Neuron (in vitro differentiated cells): ENCODE measurements around the gene B3GNT9.

Experiments used
- H2AFZ ChIP-seq: one replicate; pipeline ENCODE4 v1.6.1; 2013; ENCODE audit warnings: low read depth, mild to moderate bottlenecking, inconsistent platforms, low read length, moderate library complexity
- H3K27me3 ChIP-seq: one replicate; pipeline ENCODE4 v1.6.1; 2013; ENCODE audit warnings: low read length; ENCODE audit not compliant: insufficient read depth
- H3K36me3 ChIP-seq: one replicate; pipeline ENCODE4 v1.6.1; 2013; ENCODE audit warnings: low read length; ENCODE audit not compliant: insufficient read depth
- H3K4me1 ChIP-seq: one replicate; pipeline ENCODE4 v1.6.1; 2013; ENCODE audit warnings: low read length; ENCODE audit not compliant: insufficient read depth
- H3K4me3 ChIP-seq: 2 replicates; pipeline ENCODE4 v1.5.1; 2013; ENCODE audit warnings: mild to moderate bottlenecking, low read length, moderate library complexity
- H3K9me3 ChIP-seq: one replicate; pipeline ENCODE4 v1.6.1; 2013; ENCODE audit warnings: low read length

B3GNT9 gene

DNA sequence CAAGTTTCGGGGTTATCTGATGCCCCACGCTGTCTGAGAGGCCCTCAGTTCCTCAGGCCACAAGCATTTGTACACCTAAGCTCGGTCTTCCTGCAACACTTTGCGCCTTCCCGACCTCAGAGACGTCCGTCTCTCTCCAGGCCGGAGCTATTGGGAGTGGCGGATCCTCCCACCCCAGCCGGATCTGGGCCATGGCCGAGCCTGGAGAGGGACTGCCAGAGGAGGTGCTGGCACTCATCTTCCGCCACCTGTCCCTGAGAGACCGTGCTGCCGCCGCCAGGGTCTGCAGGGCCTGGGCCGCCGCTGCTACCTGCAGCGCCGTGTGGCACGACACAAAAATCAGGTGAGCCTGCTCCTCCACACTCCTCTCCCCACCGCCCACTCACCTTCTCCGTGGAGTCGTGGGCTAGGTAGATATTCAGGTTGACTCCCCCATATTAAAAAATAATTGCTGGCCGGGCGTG is 10.8 kb upstream of the B3GNT9 start:
- Histone ChIP-seq H3K4me1 (peaks cover 10% of the 10 kb centered on the region), H3K9me3 (no peaks in the 10 kb centered on the region), H3K4me3 (no peak overlapping the region), H2AFZ (no peak overlapping the region), H3K27me3 (peaks cover 91% of the 10 kb centered on the region), H3K36me3 (no peaks in the 10 kb centered on the region)

DNA sequence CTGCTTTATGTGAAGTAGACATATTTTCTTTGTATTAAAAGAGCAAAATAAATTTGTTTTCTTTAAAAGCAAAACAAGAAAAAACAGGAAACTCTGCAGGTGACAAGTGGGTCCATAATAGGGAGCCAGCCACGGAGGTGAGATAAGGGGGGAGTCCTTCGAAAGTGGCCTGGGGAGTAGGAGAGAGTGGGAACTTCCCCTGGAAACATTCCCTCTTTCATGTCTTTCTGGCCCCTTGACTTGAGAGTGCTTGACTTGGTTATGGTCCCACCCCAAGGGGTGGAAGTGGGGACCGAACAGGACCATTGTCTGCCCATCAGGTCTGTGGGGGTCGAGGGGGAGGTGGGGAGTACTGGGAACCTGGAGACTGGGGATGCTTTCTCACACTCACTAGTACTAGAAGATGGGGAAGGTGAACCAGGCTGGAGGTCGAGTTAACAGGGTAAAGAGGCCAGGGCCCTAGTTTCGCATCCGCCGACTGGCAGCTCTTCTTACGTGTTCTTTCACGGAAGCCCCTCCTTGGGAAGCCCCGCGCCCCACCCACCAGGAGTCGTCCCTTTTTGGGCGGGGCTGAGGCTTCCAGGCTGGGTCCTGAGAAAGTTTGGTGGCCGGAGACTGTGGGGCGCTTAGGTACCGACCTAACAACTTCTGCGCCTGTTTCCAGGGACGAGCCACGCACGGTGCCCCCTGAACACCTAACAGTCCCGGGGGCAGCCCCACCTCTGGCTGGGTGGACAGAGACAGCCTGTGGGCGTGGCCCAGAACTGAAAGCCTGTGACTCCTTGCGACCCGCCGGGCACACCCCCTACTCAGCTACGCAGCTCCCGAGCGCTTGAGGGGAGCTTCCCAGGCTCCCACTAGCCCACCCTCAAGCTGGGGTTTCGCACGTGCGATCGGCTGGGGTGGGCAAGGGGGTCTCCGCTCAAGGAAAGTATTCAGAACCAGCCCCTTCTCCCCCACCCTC is 8.1 kb upstream of the B3GNT9 start:
- H3K9me3 ChIP-seq = no peaks in the 10 kb centered on the region
- H3K4me3 ChIP-seq = peak overlapping the region; percentile 53
- no peaks in the 10 kb centered on the region for H3K36me3 ChIP-seq
- H2AFZ ChIP-seq = peak overlapping the region; percentile 56
- H3K27me3 ChIP-seq = peaks cover 87% of the 10 kb centered on the region
- H3K4me1 ChIP-seq = peaks cover 10% of the 10 kb centered on the region

GRCh38 chr16:67157892-67158635 is 7.3 kb upstream of the B3GNT9 start:
- peaks cover 84% of the 10 kb centered on the region for H3K27me3 ChIP-seq
- H3K4me3 ChIP-seq = no peak overlapping the region
- H3K9me3 ChIP-seq = no peaks in the 10 kb centered on the region
- H3K4me1 ChIP-seq = peaks cover 8% of the 10 kb centered on the region
- H2AFZ ChIP-seq = no peak overlapping the region
- no peaks in the 10 kb centered on the region for H3K36me3 ChIP-seq

GRCh38 chr16:67157106-67157748 is 6.4 kb upstream of the B3GNT9 start:
- Histone ChIP-seq H3K27me3 (peaks cover 82% of the 10 kb centered on the region), H3K36me3 (no peaks in the 10 kb centered on the region), H3K4me1 (peaks cover 8% of the 10 kb centered on the region), H3K9me3 (no peaks in the 10 kb centered on the region), H2AFZ (no peak overlapping the region), H3K4me3 (no peak overlapping the region)

DNA sequence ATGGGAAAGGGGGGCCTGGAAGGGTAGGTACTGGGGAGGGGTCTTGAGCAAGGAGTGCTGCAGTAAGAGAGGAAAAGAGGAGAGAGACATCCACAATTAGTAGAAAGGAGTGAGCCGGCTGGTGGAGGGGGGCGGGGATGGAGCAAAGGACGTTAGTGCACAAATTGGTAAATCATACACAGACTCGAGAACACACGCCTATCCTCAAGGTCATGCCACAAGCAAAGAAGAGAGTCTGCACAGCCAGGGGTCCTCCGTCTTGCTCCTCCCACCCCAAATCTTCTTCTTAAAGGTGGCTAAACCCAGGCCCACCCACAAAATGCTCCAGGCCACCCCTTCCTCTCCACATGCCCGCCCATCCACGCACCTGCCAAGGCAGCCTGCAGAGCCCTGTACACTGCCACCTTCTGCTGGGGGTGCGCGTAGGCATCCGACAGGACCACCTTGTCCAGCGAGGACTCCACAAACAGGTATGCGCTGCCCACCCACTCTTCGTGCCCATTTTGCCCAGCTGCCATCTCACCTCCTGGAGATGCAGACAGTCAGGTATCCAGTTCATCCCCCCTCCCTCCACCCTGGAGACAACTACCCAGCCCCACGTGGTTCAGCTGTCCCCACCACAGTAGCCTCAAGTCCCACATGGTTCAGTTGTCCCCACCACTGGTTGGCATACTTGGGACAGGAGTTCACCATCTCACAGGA is 5.5 kb upstream of the B3GNT9 start:
- no peaks in the 10 kb centered on the region for H3K36me3 ChIP-seq
- no peaks in the 10 kb centered on the region for H3K9me3 ChIP-seq
- no peak overlapping the region for H2AFZ ChIP-seq
- peaks cover 8% of the 10 kb centered on the region for H3K4me1 ChIP-seq
- H3K4me3 ChIP-seq = no peak overlapping the region
- peaks cover 80% of the 10 kb centered on the region for H3K27me3 ChIP-seq

DNA sequence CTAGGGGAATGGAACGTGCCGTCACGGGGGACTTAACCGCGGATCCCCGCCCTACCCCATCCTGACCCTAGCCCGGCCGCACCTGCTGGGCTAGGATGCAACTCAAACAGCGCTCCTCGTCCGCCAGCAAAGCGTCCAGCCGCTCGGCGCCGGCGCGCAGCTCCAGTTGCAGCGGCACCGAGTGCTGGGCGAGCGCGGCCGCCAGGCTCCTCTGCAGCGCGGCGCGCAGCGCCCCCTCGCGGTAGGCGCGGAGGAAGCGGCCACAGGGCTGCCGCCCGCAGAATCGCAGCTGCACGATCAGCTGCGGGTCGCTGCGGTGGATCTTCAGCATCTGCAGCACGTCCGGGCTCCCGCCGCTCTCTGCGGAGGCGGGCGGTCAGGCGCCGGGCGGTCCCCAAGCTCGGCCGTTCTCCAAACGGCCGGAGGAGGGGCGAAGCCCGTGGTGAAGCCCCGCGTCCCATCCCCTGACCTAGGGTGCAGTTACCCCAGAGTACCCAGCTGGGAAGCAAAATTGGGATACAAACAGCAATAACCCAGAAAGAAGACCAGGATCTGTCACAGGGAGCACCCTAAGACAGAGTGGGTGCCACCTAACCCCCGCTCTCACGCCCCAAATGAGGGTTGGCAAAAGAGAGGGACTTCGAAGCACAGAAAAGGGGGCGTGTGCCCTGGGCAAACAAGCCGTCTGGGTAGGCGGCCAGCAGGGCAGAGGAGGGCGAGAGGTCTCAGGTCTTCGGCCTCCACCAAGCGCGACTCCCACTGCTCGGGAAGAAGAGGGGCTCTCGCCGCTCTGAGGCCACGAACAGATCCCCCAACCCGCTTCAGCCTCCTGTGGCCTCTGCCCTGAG is 4.7 kb upstream of the B3GNT9 start:
- H3K4me3 ChIP-seq = peak overlapping the region; percentile 30
- H3K36me3 ChIP-seq = no peaks in the 10 kb centered on the region
- no peak overlapping the region for H2AFZ ChIP-seq
- peaks cover 81% of the 10 kb centered on the region for H3K27me3 ChIP-seq
- no peaks in the 10 kb centered on the region for H3K9me3 ChIP-seq
- peaks cover 8% of the 10 kb centered on the region for H3K4me1 ChIP-seq

DNA sequence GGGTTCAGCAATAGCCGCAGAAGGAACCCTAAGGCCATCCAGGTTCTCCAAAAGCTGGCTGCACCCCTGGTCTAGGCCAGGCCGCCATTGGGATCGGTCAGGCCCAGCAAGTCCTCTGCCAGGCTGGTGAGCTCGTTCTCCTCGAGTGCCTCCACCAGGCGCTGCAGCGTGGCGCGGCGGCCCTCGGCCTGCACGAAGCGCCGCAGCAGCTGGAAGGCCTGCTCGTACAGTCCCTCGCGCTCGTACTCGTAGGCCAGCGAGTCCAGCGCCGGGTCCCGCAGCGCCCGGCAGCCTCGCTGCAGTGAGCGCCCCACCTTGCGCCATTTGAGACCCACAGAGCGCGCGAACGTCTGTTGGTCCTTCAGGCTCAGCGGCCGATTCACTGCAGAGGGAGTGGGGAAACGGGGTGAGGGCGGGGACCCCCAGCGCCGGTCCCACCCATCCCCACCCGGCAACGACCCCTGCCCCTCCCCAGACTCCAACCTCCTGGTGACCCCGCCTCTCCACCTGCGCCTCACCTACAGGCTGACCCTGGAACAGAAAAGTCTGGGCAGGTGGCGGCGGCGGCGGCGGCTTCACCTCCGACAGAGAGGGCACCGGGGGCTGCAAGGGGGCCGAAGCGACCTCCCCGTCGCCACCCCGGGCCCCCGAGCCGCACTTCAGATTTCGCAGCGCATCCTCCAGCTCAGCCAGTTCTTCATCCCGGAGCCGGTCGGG is 3.9 kb upstream of the B3GNT9 start:
- no peaks in the 10 kb centered on the region for H3K36me3 ChIP-seq
- H3K4me1 ChIP-seq = peaks cover 8% of the 10 kb centered on the region
- H2AFZ ChIP-seq = no peak overlapping the region
- H3K27me3 ChIP-seq = peaks cover 75% of the 10 kb centered on the region
- H3K4me3 ChIP-seq = peak overlapping the region; percentile 30
- H3K9me3 ChIP-seq = peaks cover under 1% of the 10 kb centered on the region

DNA sequence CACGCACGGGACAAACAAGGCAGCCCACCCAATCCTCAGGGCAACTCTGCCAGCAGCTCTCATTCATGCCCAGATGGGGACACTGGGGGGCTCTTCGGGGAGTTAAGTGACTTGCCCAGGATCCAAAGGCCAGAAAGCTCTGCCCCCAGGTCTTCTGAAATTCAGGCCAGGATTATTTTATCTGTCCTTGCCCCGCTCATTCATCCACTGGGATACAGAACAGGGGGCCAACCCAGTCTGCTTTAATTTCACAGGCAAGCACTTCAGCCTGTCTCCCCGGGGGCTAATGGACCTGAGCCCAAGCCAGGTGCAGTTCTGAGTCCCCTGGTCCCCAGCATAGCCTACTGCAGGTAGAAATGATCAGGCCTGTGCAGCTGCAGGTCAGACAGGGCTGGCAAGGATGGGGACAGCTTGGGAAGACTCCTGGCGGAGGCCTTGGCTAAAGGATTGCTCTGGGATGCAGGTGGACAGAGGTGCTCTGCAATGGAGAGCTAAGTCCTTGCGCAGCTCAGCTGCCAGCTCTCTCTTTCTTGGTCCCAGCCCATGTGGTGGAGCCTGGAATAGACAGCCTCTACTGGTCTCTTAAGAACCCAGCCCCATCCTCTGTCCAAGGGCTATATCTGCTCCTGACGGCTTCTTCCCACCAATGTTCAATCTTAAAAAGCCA is 766 bp upstream of the B3GNT9 start:
- peaks cover 10% of the 10 kb centered on the region for H3K9me3 ChIP-seq
- H3K4me1 ChIP-seq = peaks cover 4% of the 10 kb centered on the region
- H2AFZ ChIP-seq = peak overlapping the region; percentile 58
- H3K36me3 ChIP-seq = peaks cover 24% of the 10 kb centered on the region
- H3K4me3 ChIP-seq = peak overlapping the region; percentile 46
- H3K27me3 ChIP-seq = peaks cover 44% of the 10 kb centered on the region

GRCh38 chr16:67150047-67150832 is 558 bp downstream of the B3GNT9 start:
- Histone ChIP-seq H3K27me3 (peaks cover 31% of the 10 kb centered on the region), H2AFZ (peak overlapping the region; percentile 58), H3K9me3 (peaks cover 10% of the 10 kb centered on the region), H3K36me3 (peaks cover 37% of the 10 kb centered on the region), H3K4me1 (peaks cover 2% of the 10 kb centered on the region), H3K4me3 (peak overlapping the region; percentile 46)

DNA sequence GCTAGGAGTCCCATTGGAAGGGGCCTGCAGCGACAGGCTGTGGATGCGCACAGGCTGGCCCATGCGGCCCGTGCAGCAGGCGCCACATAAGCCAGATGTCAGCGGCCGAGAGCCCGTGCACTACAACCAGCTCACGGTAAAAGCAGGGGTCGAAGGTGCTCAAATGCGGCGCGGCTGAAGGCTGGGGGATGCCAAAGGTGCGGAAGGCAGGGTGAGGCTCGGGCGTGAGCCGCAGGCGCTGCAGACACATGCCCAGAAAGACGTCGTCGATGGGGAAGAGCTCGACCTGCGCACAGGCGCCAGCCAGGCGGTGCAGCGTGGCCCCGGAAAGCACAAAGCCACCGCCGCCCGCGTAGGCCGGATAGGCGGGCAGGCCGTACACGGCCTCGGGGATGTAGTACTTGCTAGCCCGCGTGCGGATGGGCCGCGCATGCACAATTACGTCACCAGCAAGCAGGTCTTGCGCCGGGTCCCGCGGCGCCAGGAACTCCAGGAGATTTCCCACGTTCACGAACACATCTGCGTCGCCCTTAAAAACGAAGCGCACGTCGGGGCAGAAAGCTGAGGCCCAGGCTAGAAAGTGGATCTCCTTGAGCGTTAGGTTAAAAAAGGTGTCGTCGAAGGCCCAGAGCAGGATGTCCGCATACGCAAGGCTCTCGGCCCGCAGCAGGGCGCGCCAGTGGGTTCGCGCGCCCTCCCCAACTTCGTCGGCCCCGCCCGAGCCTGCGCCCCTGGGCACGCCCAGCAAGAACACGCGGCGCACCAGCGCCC is 1.3 kb downstream of the B3GNT9 start:
- no peaks in the 10 kb centered on the region for H3K4me1 ChIP-seq
- no peak overlapping the region for H3K4me3 ChIP-seq
- H3K27me3 ChIP-seq = peaks cover 27% of the 10 kb centered on the region
- H3K9me3 ChIP-seq = peaks cover 10% of the 10 kb centered on the region
- peaks cover 45% of the 10 kb centered on the region for H3K36me3 ChIP-seq
- no peak overlapping the region for H2AFZ ChIP-seq
